Esophagus mucosa (tissue), 1 donor: ENCODE data around the gene MYO5B. TPM values are rescaled to one million over a fixed set of nuclear protein-coding genes. Genes with fewer than 3 reads are reported as not detected.

Experiments
- ATAC-seq: fragments of 200-7000 bp; cut with Tn5 transposase; one replicate; pipeline ENCODE4 v1.9.1; 2020
- total RNA-seq: library from RNA; stranded (reverse); gene quantifications from one replicate; pipeline ENCODE4 v1.2.4, GENCODE V29; 2023
- donor health status: DM: yes; HTN: yes; CAD: no.

Gene MYO5B
- total RNA-seq, 1 donor from 2014 or later: 29.6 TPM

- no peak for ATAC-seq
Observed at GRCh38 chr18:50188652-50189051, 6.3 kb downstream of the MYO5B start.

DNA sequence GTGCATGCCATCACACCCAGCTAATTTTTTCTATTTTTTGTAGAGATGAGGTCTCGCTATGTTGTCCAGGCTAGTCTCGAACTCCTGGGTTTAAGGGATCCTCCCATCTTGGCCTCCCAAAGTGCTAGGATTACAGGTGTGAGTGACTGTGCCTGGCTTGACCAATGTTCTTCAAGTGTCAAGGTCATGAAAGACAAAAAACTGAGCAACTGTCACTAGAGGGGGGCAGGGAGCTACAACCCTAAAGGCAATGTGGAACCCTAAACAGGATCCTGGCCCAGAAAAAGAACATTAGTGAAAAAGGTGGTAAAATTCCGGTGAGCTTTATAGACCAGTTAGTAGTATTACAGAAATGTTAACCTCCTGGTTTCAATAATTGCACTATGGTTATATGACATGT is 7.3 kb downstream of the MYO5B start:
- ATAC-seq: no peak

- ATAC-seq: no peak
Observed at GRCh38 chr18:50186385-50186784, 8.6 kb downstream of the MYO5B start.

DNA sequence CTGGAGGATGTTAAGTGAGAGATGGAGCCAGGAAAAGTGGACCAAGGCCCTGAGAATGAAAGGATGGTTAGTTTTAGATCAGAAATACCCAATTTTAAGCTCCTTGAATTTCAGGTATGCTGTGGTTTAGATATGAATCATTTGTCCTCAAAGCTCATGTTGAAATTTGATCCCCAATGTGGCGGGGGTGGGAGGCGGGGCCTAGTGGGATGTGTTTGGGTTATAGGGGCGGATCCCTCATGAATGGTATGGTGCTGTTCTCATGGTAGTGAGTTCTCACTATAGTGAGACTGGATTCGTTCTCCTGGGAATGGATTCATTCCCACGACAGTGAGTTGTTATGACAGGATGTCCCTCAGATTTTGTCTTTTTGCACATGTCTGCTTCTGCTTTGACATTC is 11.4 kb downstream of the MYO5B start:
- ATAC-seq: peak; percentile 85

- ATAC-seq: no peak
Observed at GRCh38 chr18:50182511-50182910, 12.4 kb downstream of the MYO5B start.

GRCh38 chr18:50181590-50181989 is 13.4 kb downstream of the MYO5B start:
- ATAC-seq: no peak

DNA sequence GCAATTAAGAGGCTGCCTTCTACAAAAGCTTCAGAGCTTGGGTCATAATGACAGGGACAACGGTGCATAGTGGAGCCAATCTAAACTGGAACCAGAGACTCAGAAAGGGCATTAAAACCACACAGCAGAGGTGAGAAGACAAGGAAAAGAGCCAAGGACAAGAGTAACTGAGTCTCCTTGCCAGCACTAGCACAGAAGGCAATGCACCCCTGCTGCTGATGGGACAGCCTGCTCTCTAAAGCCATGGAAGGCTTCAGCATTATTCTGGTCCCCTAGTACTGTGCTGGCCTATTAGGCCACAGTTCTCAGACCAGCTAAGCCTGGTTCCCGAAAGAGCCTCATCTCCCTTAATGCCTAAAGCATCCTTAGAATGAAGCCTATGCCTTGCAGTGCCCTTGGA is 15.5 kb downstream of the MYO5B start:
- ATAC-seq: no peak

DNA sequence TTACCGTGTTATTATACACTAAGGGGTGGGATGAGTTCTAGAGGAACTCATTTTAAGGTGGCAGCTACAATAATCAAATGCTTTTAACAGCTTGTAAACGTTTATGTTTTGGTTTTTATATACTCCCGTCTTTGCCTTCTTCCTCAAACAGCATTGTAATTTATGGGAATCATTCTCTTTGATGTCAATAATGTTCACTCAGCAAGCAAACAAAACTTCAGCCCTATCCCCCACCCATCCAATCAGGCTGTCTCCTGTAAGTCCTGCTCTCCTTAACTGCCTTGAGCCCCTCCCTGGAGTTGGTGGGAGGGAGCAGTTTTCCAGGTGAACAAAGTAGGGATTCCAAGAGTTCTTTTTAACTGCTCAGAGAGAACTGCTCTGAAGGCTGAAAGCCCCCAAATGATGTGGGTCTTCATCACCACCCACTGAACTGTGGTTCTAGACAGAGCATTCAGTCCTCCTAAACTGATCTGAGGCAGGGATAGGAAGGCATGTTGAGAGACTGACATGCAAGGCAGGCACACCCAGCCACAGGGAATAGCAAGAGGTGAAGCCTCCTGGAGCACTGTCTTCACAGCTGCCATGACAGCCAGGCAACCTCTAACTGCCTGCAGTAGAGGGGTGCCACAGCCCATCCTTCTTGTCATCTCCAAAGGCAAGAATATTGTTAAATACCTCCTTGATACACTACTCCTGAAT is 17.5 kb downstream of the MYO5B start:
- no peak for ATAC-seq

DNA sequence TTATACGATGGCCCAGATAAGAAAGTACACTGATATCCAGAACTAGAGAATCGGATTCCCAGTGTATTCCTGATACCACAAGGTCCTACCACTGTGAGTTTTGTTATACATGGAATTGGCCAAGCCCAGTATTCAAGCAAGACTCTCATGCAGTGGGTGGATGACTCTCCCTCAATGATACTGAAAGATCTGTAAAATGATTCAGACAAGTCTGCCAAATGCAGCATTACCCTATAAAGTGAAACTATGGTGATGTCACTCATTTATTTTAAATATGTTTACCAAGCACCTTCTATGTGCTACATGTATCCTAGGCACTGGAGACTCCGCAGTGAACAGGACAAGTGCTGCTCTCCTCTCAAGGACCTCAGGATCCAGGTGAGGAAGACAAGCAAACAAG is 22.6 kb downstream of the MYO5B start:
- ATAC-seq: peak; percentile 41

GRCh38 chr18:50171406-50171805 is 23.5 kb downstream of the MYO5B start:
- no peak for ATAC-seq

DNA sequence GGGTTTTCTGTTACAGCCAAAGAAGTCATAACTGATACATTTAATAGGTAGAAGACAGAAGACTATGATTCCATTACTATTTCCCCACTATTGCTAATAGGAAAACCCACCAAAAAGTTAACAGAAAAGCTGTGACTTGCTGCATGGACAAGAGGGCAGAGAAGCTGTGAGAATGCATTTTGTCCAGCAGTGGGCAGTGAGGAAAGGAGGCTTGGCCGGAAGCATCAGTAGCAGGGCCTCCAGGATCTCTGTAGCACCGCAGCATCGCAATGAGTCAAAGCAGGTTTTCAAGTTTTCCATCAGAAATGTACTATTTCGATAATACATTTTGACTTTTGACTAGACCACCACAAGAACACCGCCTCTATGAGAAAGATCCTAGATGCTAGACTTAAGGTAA is 24.9 kb downstream of the MYO5B start:
- no peak for ATAC-seq

DNA sequence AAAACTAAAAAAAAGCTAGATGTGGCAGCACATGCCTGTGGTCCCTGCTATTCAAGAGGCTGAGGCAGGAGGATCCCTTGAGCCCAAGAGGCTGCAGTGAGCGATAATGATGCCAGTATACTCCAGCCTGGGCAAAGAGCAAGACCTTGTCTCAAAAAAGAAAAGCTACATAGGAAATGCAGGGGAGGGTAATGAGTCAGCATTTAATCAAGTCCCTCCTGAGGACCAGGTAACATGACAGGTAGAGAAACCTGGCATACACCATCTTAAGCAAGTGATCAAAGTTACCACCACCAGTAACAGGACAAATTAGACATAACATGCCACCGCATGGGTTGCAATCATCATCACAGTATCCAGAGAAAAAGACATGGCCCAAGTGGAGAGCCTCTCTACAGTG is 25.8 kb downstream of the MYO5B start:
- ATAC-seq: no peak

GRCh38 chr18:50167966-50168365 is 27.0 kb downstream of the MYO5B start:
- ATAC-seq: no peak

GRCh38 chr18:50166901-50167300 is 28.0 kb downstream of the MYO5B start:
- ATAC-seq: no peak

GRCh38 chr18:50163505-50163904 is 31.4 kb downstream of the MYO5B start:
- ATAC-seq: no peak

GRCh38 chr18:50162486-50163304 is 32.3 kb downstream of the MYO5B start:
- no peak for ATAC-seq

- peak; percentile 86 for ATAC-seq
Observed at GRCh38 chr18:50161597-50162205, 33.2 kb downstream of the MYO5B start.

DNA sequence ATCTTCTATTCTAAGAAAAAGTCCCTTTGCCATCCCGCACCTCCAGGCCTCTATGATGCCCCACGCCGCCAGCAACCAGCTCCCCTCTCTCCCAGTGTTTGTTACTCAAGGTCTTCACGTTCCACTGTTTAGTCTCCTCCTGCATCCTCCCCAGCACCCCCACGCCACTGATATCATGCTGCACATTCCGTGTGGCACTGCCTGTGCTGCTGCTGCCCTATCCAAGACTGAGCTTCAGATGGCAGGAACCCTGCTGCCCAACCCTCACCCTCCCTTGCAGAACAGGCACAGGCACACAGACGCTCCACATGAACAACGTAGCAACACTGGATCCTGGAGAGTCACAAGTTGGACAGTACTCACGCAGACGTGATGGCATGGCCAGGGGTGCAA is 35.3 kb downstream of the MYO5B start:
- ATAC-seq: no peak

DNA sequence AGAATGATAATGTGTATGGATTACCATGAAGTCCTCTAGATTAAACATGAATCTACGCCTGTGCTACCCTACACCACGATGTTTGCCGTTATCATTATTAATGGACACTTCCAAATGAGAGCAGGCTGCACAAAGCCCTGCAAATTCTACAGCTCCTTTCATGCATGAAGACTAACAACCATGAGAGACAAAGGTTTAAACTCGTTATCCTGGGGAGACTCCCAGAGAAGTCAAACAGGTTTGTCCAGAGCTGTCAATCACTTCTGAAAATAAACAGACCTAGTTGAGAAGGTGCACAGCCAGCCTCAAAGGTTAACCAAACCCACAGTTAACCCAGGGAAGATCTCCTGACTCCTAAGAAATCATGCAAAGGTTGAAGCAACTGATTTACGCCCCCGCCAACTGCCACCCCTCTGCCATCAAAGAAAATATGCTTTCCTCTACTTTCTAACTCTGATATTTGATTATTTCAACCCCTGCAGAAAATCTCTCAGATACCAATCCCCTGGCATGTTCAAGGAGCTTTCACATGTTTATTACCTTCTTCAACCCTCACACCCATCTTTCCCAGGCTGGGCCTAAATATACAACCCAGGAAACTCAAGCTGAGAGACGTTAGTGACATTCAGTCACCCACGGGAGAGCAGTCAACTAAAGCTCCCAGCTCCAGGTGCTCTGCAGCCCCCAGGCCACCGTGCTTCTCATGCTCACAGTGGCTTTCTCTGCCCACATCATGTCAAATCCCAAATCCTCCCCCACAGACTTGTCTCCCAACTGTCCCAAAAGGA is 35.9 kb downstream of the MYO5B start:
- peak; percentile 84 for ATAC-seq

GRCh38 chr18:50155406-50155805 is 39.5 kb downstream of the MYO5B start:
- ATAC-seq: no peak

DNA sequence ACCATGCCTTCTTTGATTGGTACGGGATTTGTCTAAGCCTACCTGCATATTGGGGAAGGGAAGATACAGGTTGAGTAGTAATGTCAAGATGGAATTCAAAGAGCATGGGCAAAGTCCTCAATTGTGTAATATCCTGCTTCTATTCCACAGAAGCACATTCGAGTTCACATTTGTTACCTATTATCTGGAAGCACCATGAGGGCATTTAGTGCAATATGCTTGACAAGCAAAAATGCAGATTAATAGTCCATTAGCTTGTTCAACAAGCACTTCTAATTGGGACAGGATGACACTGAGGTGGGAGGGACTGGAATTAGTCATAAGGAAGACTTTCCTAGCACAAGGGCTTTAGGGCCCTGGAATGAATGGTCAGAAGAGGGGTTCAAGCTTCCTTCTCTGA is 40.5 kb downstream of the MYO5B start:
- peak; percentile 42 for ATAC-seq

DNA sequence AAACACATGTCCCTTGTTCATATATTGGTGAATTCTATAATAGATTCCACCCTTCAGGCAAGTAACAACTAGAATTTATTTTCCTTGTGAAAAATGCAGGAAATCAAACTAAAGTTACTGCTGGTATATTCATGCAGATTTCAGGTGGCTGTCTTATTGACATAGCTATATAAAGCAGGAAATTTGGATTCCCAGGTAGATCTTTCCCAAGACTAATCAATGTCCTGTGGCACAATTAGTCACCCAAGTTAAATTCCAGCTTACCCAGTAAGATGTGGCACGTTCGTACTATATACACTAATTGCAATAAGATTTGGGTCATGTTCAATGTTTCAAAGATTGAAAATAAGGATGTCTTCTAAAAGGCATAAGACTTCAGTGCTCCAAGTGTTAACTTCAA is 42.0 kb downstream of the MYO5B start:
- ATAC-seq: no peak

- ATAC-seq: peak; percentile 45
Observed at GRCh38 chr18:50151926-50152325, 43.0 kb downstream of the MYO5B start.
